GM18508 (cell line): ENCODE measurements around the gene HSPB8.
"Not testable (repeated sequence)": the region's sequence is repeated elsewhere in the genome, so short reads cannot be mapped to it uniquely, and the experiment has no call there.

ENCODE experiments used
- ATAC-seq: cut with Tn5 transposase; IDR thresholded peaks from one replicate; pipeline ENCODE4 v1.9.1; 2021; ENCODE audit warnings: moderate number of reproducible peaks; ENCODE audit not compliant: insufficient read depth, unreplicated experiment

HSPB8 gene

GRCh38 chr12:119204131-119204530, 25.4 kb downstream of the HSPB8 start:
- ATAC-seq = no peak

- ATAC-seq = no peak
These were observed 26.0 kb downstream of the HSPB8 start for GRCh38 chr12:119204671-119205285.

GRCh38 chr12:119206348-119207062, 27.8 kb downstream of the HSPB8 start:
- no peak for ATAC-seq

GRCh38 chr12:119207063-119207560, 28.4 kb downstream of the HSPB8 start:
- no peak for ATAC-seq

- ATAC-seq = no peak
These were observed 29.9 kb downstream of the HSPB8 start for GRCh38 chr12:119208626-119209061.

GRCh38 chr12:119211884-119212283, 33.2 kb downstream of the HSPB8 start:
- no peak for ATAC-seq

GRCh38 chr12:119216084-119216483, 37.4 kb downstream of the HSPB8 start:
- no peak for ATAC-seq

- ATAC-seq = not testable (repeated sequence)
These were observed 40.1 kb downstream of the HSPB8 start for GRCh38 chr12:119218875-119219274.

GRCh38 chr12:119222222-119222951, 43.7 kb downstream of the HSPB8 start:
- ATAC-seq = no peak

- no peak for ATAC-seq
These were observed 46.7 kb downstream of the HSPB8 start for GRCh38 chr12:119225454-119225853.

- ATAC-seq = no peak
These were observed 48.6 kb downstream of the HSPB8 start for GRCh38 chr12:119227292-119227691.

- no peak for ATAC-seq
These were observed 50.5 kb downstream of the HSPB8 start for GRCh38 chr12:119229205-119229604.

GRCh38 chr12:119229837-119230236, 51.1 kb downstream of the HSPB8 start:
- ATAC-seq = no peak

GRCh38 chr12:119230807-119231206, 52.1 kb downstream of the HSPB8 start:
- ATAC-seq = no peak

- ATAC-seq = no peak
These were observed 53.0 kb downstream of the HSPB8 start for GRCh38 chr12:119231774-119232173.

GRCh38 chr12:119235197-119235751, 56.5 kb downstream of the HSPB8 start:
- ATAC-seq = no peak

- ATAC-seq = no peak
These were observed 57.6 kb downstream of the HSPB8 start for GRCh38 chr12:119236372-119236771.

GRCh38 chr12:119239040-119239439, 60.3 kb downstream of the HSPB8 start:
- ATAC-seq = no peak

- ATAC-seq = no peak
These were observed 62.3 kb downstream of the HSPB8 start for GRCh38 chr12:119241049-119241448.

- ATAC-seq = no peak
These were observed 62.9 kb downstream of the HSPB8 start for GRCh38 chr12:119241580-119242169.
